GM12892 (cell line): ENCODE measurements around the gene ARSB.

Experiments used
- POLR2A ChIP-seq: IDR thresholded peaks from 2 replicates; pipeline ENCODE4 v1.6.1; 2011; ENCODE audit warnings: low read depth, low read length, control low read depth
- POLR2AphosphoS5 ChIP-seq: IDR thresholded peaks from 2 replicates; pipeline ENCODE4 v1.6.1; 2011; ENCODE audit warnings: low read depth, low read length, control low read depth
- TAF1 ChIP-seq: IDR thresholded peaks from 2 replicates; pipeline ENCODE4 v1.6.1; 2011; ENCODE audit warnings: low read depth, mild to moderate bottlenecking, control low read depth, low read length, borderline replicate concordance

DNA sequence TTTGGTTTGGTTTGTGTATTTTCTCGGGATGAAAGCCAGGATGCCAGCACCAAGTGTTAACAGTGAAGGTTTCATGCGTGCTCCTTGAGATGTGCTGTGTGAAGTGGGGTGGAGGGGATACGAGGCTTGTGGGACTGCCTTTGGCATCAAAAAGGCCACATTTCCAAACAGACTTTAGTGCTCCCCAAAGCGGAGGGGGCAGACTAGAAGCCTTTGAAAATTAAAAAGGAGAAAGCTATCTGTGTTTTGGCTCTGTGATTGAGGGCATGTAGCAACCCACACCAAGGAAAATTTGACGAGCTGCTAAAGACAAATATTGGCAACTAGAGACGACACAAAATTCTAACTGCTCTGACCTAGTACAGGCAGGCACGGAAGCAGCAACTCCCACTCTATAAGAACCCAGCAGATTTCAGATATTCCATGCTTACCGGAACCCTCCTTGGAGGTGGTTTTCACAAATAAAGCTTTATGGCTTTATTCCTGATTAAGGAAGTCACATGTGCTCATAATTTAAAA is 154.5 kb downstream of the ARSB start:
- TF ChIP-seq POLR2A, result no peak
- no peak for TF ChIP-seq TAF1
- TF ChIP-seq POLR2AphosphoS5, result no peak
